Retina (tissue), 1 donor: ENCODE measurements around the gene CEP112.

Experiments used
- DNase-seq: peaks from one replicate; pipeline ENCODE4 v3.0.0-alpha.2; 2016

The CEP112 gene

GRCh38 chr17:66191593-66192377 lies at the start of gene CEP112:
TSS of gene CEP112 (minus strand) at chr17:66192133.
- peak; percentile 97 for DNase-seq

DNA sequence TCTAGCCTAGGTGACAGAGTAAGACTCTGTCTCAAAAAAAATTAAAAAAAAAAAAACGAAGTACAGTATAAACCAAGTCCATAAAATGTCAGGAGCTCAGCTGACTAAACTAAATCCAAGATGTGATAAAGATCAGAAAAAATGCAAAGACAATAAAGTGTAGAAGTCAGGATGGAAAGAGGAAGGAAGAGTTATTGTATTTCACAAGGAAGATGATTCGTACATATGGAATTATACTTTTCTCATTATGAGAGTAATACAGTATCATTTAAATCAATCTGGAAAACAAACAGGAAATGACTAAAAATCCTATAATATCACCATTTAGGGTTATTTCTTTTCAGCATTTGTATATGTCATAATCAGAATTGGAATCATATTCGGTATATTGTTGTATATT lies 48.7 kb upstream of the CEP112 start:
- DNase-seq, result no peak

GRCh38 chr17:66240013-66240412 lies 48.1 kb upstream of the CEP112 start:
- DNase-seq, result no peak

DNA sequence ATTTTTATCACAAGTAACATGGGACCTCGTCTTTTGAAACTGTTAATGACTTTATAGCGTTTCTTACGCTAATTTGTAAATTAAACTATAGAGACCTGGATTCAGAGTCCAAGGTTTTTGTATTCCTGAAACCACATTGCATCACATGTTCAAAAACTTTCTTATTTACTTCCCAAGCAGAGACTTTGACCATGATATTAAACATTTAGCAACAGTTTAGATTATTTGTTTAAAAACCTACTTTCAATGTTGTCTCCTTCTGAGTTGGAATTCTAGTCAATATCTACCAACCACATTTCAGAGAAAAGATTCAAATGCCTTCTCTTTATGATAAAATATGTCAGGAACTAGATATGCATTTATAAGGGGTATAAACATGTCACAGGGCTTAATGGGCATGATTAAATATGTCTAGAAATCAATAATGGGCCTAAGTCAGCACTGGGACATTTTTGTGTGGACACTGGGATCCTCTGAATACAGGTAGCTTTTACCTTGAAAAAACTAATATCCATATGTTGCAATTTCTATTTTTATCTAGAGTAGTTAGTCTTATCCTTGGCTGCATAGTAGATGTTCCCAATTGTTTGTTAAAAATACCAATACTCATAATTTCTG lies 43.6 kb upstream of the CEP112 start:
- DNase-seq, result no peak

DNA sequence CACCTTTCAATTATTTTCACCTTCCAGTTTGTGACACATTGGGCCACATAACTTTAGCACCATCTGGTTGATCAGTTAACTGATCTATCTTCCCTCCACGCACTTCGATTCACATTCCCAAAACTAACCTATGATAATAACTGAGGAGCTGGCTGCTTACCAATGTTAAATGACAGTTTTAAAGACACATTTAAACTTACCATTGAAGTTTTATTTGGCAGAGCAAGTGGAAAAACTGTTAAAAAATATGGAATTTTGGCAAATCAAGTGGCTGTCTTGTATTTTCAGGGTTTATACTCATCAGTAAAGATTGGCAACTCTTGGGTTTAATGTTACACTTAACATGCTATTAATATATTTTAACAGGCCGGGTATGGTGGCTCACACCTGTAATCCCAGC lies 42.7 kb upstream of the CEP112 start:
- DNase-seq, result no peak

DNA sequence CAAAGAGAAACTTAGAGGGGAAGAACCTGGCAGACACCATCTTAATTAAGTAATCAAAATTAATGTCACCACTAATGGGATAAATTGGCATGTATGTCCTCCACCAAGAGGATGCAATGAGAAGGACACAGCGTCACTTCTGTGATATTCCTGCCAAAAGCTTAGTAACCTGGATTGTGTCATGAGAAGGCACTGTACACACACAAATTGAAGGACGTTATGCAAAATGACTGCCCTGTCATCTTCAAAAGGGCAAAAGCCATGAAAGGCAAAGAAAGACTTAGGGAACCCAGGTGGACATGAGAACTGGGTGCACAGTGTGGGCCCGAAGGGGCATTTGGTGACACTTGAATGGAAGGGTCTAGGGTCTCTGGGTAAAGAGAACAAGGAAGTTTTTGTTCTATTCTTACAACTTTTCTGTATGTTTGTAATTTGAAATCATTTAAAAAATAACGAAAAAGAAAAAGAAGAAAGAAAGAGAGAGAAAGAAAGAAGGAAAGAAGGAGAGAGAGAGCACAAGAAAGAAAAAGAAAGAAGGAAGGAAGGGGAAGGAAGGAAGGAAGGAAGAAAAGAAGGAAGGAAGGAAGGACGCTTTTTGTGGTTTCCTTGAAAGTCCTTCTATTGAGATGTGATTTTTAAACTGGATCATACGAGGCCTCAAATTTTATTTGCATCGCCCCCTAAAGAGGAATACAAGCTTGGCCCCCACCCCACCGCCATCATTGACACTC lies 41.3 kb upstream of the CEP112 start:
- no peak for DNase-seq

GRCh38 chr17:66230922-66231591 lies 39.1 kb upstream of the CEP112 start:
- no peak for DNase-seq

DNA sequence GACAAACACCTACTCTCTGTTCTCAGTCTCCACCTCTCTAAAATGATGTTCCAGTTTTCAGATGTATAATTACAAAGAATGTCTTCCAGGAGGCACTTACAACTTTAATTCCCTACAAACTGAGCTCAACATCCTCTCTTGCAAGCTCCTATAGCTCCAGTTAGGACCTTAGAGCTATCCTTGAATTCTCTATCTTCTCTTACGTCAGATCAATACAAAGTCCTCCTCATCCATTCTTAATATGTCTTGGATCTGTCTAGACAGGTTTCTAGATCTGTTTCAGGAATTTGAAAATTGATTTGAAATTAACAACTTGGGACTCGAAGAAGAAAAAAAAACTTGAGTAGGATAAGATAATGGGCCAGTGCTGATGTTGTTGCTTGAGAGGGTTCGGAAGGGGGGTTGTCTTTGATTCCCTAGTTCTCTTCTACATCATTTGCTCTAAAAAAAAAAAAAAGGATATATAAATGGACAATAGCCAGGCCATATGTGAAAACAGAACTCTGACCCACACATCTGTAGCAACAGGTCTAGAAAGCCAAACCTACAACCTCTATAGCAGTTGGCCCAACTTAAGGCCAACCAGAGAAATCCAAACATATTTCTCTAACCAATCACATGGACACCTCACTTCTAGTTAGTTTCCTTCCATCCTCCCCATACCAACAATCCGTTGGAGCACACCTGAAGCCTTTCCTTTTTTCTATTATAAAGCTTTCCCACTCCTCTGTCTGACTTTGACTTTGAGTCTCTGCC lies 38.0 kb upstream of the CEP112 start:
- no peak for DNase-seq

DNA sequence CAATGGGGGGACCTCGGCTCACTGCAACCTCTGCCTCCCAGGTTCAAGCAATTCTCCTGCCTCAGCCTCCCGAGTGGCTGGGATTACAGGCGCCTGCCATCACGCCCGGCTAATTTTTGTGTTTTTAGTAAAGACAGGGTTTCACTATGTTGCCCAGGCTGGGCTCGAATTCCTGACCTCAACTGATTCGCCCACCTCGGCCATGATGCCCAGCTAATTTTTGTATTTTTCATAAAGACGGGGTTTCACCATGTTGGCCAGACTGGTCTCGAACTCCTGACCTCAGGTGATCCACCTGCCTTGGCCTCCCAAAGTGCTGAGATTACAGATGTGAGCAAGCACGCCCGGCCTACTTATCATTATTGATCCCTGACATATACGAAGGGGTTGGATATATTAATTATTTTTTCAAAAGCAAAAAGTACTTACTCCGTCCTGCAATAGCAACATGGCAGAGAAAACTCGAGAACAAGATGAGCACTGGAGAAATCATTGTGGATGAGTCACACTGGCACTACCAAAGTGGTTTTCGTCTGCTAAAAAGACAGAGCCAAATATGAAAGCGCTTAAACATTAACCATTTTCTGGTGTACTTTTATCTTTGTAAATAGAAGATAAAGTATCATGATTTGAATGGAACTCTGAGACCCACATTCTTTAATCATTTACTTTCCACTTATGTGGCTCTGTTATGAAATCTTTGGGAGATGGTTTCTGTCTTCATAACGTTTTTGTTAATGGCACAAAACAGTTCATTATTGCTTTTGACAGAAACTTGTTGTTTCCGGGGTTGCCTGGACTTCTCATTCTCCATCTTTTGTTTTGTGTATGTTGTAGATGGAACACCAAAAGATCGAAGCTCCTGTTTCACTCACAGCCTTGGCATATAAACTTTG lies 37.2 kb upstream of the CEP112 start, which contains the start of gene APOH:
APOH (minus strand) TSS at position 529 of the 896 bp plus-strand sequence; CDS start at position 493, 36 bp downstream.
- no peak for DNase-seq

DNA sequence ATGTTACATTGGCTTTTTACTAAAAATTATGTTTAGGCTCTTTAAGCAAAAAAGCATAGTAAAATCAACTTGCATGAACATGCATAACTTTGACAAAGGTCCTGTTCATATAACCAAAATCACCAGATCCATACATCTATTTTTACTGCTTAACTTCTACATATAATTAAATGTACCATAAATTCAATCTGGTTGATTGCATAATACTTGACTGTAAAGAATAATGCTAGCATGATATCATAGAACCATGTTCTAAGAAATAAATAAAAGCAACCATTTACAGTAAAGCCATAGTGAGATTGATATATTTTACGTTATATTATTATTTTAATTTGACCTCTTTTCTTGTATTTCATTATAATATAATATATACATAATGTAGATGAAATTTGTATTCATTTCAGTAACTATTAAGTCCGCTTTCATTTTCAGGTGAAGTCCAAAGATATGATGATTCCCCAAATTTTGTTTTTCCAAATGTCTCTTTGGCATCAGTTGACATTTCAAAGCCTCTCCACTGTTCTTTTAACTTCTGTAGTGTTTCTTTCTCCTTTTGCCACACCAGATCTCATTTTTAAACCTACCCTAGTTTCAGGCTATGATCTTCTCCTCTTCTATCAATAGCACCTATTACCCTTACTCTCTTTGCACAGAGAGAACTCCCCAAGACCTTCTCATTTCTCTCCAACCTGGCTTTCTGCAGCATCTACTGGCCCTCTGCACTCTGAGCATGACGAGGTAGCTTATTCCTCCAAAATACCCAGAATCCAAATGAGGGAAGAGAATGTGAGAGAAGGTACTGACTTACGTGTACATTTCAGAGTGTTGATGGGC lies 35.5 kb upstream of the CEP112 start:
- DNase-seq, result no peak

DNA sequence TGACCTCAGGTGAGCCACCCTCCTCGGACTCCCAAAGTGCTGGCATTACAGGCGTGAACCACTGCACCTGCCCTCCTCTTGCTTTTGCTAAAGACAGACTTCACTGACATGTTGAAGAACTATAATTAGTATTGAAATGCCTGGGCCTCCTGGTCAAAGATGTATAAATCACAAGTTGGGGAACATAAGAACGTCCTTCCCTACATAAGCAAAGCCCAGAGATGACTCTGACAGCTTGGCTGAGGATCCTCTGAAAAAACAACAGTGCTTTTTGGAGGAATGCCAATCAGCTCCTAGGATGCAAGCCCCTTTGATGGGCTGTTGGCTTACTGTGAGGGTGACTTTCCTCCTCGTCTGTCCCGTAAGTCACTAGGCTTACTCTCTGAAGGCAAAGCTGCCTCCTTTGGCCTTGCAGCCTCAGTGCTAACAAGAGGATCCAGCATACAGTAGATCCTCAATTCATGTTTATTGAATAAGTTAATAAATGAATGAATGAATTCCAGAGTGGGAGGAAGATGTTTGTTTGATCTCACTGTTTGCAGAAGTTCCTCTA lies 30.9 kb upstream of the CEP112 start:
- no peak for DNase-seq

DNA sequence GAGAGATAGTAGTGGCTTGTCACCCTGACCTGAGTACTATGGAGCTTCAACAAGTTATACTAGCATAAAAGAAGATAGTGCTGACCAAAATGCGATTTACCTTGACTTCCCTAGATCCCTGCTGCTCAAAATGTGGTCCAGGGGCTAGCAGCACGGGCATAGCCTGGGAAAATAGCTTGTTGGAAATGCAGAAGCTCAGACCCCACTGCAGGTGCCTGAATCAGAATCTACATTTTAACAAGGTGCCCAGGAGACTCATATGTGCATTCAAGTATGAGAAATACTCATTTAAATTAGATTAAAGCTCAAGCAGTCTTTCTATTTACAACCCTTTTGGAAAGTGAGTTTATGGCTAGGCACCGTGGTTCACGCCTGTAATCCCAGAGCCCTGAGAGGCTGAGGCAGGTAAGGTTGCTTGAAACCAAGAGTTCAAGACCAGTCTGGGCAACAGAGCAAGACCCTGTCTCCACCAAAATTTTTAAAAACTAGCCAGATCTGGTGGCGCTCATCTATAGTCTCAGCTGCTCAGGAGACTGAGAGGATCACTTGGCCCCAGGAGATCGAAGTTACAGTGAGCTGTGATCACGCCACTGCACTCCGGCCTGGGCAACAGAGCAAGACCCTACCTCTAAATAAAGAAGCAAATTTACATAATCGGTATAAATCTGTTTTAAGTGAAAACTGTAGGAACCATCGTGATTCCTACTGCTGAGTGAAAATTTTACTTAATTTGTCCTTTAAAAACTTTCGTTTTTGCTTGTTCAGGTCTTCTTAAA lies 30.0 kb upstream of the CEP112 start:
- no peak for DNase-seq

- no peak for DNase-seq
Measured at GRCh38 chr17:66221343-66221742, 29.4 kb upstream of the CEP112 start.

DNA sequence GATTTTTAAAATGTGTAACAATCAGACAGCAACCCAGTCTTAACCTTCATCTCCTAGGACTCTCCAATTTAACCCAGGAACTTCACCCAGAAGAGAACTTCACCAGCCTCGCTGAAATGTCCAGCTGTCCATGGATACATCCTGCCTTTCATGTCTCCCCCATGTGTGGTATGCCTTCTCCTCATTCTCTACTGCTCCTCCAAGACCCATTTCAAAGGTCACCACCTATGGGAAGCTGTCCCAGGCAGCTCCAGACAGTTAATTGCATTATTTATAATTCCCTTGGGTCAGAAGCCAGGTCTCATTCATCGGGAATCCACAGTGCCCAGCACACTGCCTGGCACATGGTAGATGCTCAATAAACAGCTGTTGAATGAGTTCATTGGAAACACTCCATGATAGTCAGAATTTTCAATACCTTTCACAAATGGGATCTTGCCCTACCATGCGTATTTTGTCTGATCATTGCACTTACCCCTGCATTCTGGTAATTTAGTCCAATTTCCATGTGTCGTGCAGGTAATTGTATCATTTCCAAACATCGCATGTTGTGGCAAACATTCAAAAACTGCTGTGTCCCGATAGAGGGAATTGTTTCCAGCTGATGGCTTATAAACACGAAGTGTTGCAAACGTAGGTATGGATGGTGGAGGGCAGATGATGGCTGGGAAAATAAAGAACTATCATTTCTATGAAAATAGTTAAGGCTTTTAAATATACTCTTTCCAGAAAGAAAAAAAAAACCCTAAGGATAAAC lies 28.3 kb upstream of the CEP112 start:
- DNase-seq, result no peak

DNA sequence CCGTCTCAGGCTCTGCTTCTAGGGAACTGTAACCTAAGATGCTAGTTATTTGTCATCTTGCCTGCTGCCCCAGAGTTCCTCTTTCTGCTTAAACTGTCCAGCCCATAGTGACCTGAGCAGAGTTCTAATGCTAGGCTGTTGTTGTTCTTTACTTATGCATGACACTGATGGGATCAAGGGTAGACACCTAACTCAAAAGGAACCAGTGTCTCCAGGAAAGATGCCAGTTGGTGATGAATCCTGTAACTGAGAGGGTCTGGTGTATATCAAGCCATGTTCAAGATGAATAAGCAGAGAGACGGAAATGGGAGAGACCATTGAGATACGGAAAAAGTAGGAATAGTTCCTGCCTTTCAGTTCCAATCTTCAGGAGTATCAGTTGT lies 23.6 kb upstream of the CEP112 start:
- DNase-seq, result no peak

- peak; percentile 6 for DNase-seq
Measured at GRCh38 chr17:66214884-66215528, 23.1 kb upstream of the CEP112 start.

GRCh38 chr17:66211047-66211810 lies 19.3 kb upstream of the CEP112 start:
- no peak for DNase-seq
